Naive thymus-derived CD8-positive, alpha-beta T cell (primary cell): ENCODE data around the gene SRD5A1. TPM values are rescaled to one million over a fixed set of nuclear protein-coding genes. Genes with fewer than 3 reads are reported as not detected.

Experiments used
- ATAC-seq, 2 donors: fragments of 150-1000 bp; cut with Tn5 transposase in 1 of 2; sonication (Bioruptor Pico), chemical (Tn5 transposase) in 1 of 2; 1 replicate in 1 of 2; 2 replicates in 1 of 2; pipeline ENCODE4 v1.10.0; 2021; ENCODE audit warnings: mild to moderate bottlenecking in 2 of 2, moderate library complexity in 2 of 2
- POLR2A ChIA-PET: fragments of 350-600 bp; sonication (Branson Sonifier 250); formaldehyde crosslinking; loops from one replicate; lab custom pipeline; 2021; ENCODE audit warnings: antibody characterized with exemption; lab: Charles Lee
- DNase-seq, 10 donors: peaks; one replicate each; pipeline versions ENCODE4 v3.0.0 to v3.0.0-alpha.2; 2020 to 2022
- H3K27ac Mint-ChIP-seq, 10 donors: one replicate each; pipeline ENCODE4 v1.8.0; 2020 to 2022; ENCODE audit warnings: mild to moderate bottlenecking in 10 of 10, mixed read lengths in 10 of 10, moderate library complexity in 4 of 10, inconsistent platforms in 1 of 10
- H3K27me3 Mint-ChIP-seq, 5 donors: one replicate each; pipeline ENCODE4 v1.8.0; 2021 to 2022; ENCODE audit warnings: mixed read lengths in 5 of 5
- H3K36me3 Mint-ChIP-seq, 3 donors: one replicate each; pipeline ENCODE4 v1.8.0; 2020 to 2022; ENCODE audit warnings: mixed read lengths in 3 of 3, mild to moderate bottlenecking in 2 of 3, inconsistent platforms in 1 of 3
- H3K4me1 Mint-ChIP-seq, 4 donors: one replicate each; pipeline ENCODE4 v1.8.0; 2021 to 2022; ENCODE audit warnings: mixed read lengths in 4 of 4
- H3K4me3 Mint-ChIP-seq, 10 donors: one replicate each; pipeline ENCODE4 v1.8.0; 2020 to 2022; ENCODE audit warnings: mild to moderate bottlenecking in 10 of 10, mixed read lengths in 10 of 10, moderate library complexity in 6 of 10, inconsistent platforms in 1 of 10
- H3K9me3 Mint-ChIP-seq, 9 donors: one replicate each; pipeline ENCODE4 v1.8.0; 2020 to 2022; ENCODE audit warnings: mixed read lengths in 9 of 9, mild to moderate bottlenecking in 3 of 9, inconsistent platforms in 1 of 9, moderate library complexity in 1 of 9
- polyA plus RNA-seq, 3 donors: library from polyadenylated mRNA; unstranded; fragments of 300-500 nt; fragmentation: Illumina TruSeq; gene quantifications; one replicate each; pipeline ENCODE4 v1.2.3, GENCODE V29; 2021
- total RNA-seq, 8 experiments: library from RNA in 2 of 8; stranded (reverse) in 2 of 8; gene quantifications; one replicate each; pipeline ENCODE4 v1.2.3 and lab custom pipeline; 2021 to 2026

Gene SRD5A1
- total and polyA plus RNA-seq, 5 experiments from 2014 or later = 4.3 to 9.4 (median 6.8) TPM

GRCh38 chr5:6700074-6700684 lies 66.9 kb downstream of the SRD5A1 start:
- no peak for ATAC-seq
- peaks cover 0 to 6% (median 0%) of the 10 kb centered on the region in 4 donors for H3K4me1 Mint-ChIP-seq

GRCh38 chr5:6700685-6701355 lies 67.6 kb downstream of the SRD5A1 start:
- Mint-ChIP-seq H3K4me3 (no peak overlapping the region), H3K4me1 (peaks cover 0 to 6% (median 0%) of the 10 kb centered on the region in 4 donors), H3K27ac (no peak overlapping the region), H3K9me3 (peaks cover 0 to 5% (median 0%) of the 10 kb centered on the region in 9 donors), H3K27me3 (peaks cover 13 to 43% (median 38%) of the 10 kb centered on the region in 5 donors), H3K36me3 (peaks cover 0 to 5% (median 0%) of the 10 kb centered on the region in 3 donors)
- ATAC-seq (no peak), DNase-seq (no peak)
- POLR2A ChIA-PET = no interaction called here

More at GRCh38 chr5:6700074-6700684, 66.9 kb downstream of the SRD5A1 start:
- H3K4me3 Mint-ChIP-seq = no peak overlapping the region
- H3K27me3 Mint-ChIP-seq = peaks cover 15 to 43% (median 39%) of the 10 kb centered on the region in 5 donors
- H3K9me3 Mint-ChIP-seq = peaks cover 0 to 7% (median 0%) of the 10 kb centered on the region in 9 donors
- POLR2A ChIA-PET = no interaction called here
- no peak overlapping the region for H3K27ac Mint-ChIP-seq
- H3K36me3 Mint-ChIP-seq = peaks cover 0 to 5% (median 0%) of the 10 kb centered on the region in 3 donors
- DNase-seq = no peak

GRCh38 chr5:6701491-6701890 lies 68.3 kb downstream of the SRD5A1 start:
- DNase-seq (no peak), ATAC-seq (no peak)
- no peak overlapping the region for H3K4me3 Mint-ChIP-seq
- POLR2A ChIA-PET = no interaction called here
- no peak overlapping the region for H3K27ac Mint-ChIP-seq
- H3K36me3 Mint-ChIP-seq = peaks cover 0 to 5% (median 0%) of the 10 kb centered on the region in 3 donors
- peaks cover 10 to 41% (median 33%) of the 10 kb centered on the region in 5 donors for H3K27me3 Mint-ChIP-seq
- peaks cover 0 to 6% (median 0%) of the 10 kb centered on the region in 4 donors for H3K4me1 Mint-ChIP-seq
- H3K9me3 Mint-ChIP-seq = peaks cover 0 to 3% (median 0%) of the 10 kb centered on the region in 9 donors

- POLR2A ChIA-PET = no interaction called here
- no peaks in the 10 kb centered on the region for H3K9me3 Mint-ChIP-seq
- no peak for DNase-seq
- peaks cover 4 to 32% (median 22%) of the 10 kb centered on the region in 5 donors for H3K27me3 Mint-ChIP-seq
- H3K27ac Mint-ChIP-seq = no peak overlapping the region
- peaks cover 0 to 6% (median 0%) of the 10 kb centered on the region in 4 donors for H3K4me1 Mint-ChIP-seq
- no peak for ATAC-seq
- peaks cover 0 to 5% (median 0%) of the 10 kb centered on the region in 3 donors for H3K36me3 Mint-ChIP-seq
- H3K4me3 Mint-ChIP-seq = no peak overlapping the region
These were observed 69.4 kb downstream of the SRD5A1 start for GRCh38 chr5:6702633-6703032.

GRCh38 chr5:6703806-6704205 lies 70.6 kb downstream of the SRD5A1 start:
- Mint-ChIP-seq H3K4me1 (peaks cover 0 to 6% (median 0%) of the 10 kb centered on the region in 4 donors), H3K9me3 (no peaks in the 10 kb centered on the region), H3K27ac (no peak overlapping the region), H3K27me3 (peaks cover 2 to 26% (median 21%) of the 10 kb centered on the region in 5 donors), H3K4me3 (no peak overlapping the region), H3K36me3 (peaks cover 0 to 5% (median 0%) of the 10 kb centered on the region in 3 donors)
- POLR2A ChIA-PET = no interaction called here
- DNase-seq = no peak
- ATAC-seq = no peak

- DNase-seq (no peak), ATAC-seq (no peak)
- peaks cover 0 to 2% (median 0%) of the 10 kb centered on the region in 3 donors for H3K36me3 Mint-ChIP-seq
- no peak overlapping the region for H3K4me3 Mint-ChIP-seq
- peaks cover 2 to 26% (median 19%) of the 10 kb centered on the region in 5 donors for H3K27me3 Mint-ChIP-seq
- no peaks in the 10 kb centered on the region for H3K9me3 Mint-ChIP-seq
- POLR2A ChIA-PET = no interaction called here
- no peak overlapping the region for H3K27ac Mint-ChIP-seq
- peaks cover 0 to 6% (median 0%) of the 10 kb centered on the region in 4 donors for H3K4me1 Mint-ChIP-seq
These were observed 71.2 kb downstream of the SRD5A1 start for GRCh38 chr5:6704361-6704851.

GRCh38 chr5:6705088-6705487 lies 71.8 kb downstream of the SRD5A1 start:
- Mint-ChIP-seq H3K27me3 (peaks cover 2 to 22% (median 13%) of the 10 kb centered on the region in 5 donors), H3K4me3 (no peak overlapping the region), H3K4me1 (peaks cover 0 to 6% (median 0%) of the 10 kb centered on the region in 4 donors), H3K36me3 (no peaks in the 10 kb centered on the region), H3K9me3 (no peaks in the 10 kb centered on the region), H3K27ac (peak overlapping the region in 1 of 10 donors; percentile 48)
- no peak for DNase-seq
- POLR2A ChIA-PET = no interaction called here
- ATAC-seq = no peak

GRCh38 chr5:6705959-6706358 lies 72.7 kb downstream of the SRD5A1 start:
- Mint-ChIP-seq H3K4me3 (no peak overlapping the region), H3K4me1 (peaks cover 0 to 4% (median under 1%) of the 10 kb centered on the region in 4 donors), H3K27ac (peak overlapping the region in 1 of 10 donors; percentile 22), H3K9me3 (no peaks in the 10 kb centered on the region), H3K36me3 (no peaks in the 10 kb centered on the region), H3K27me3 (peaks cover 0 to 15% (median 4%) of the 10 kb centered on the region in 5 donors)
- DNase-seq (no peak), ATAC-seq (no peak)
- POLR2A ChIA-PET = no interaction called here

- no peak for DNase-seq
- Mint-ChIP-seq H3K27ac (no peak overlapping the region), H3K9me3 (no peaks in the 10 kb centered on the region), H3K27me3 (peaks cover 0 to 4% (median 0%) of the 10 kb centered on the region in 5 donors), H3K36me3 (no peaks in the 10 kb centered on the region), H3K4me1 (peaks cover 0 to 9% (median 8%) of the 10 kb centered on the region in 4 donors), H3K4me3 (no peak overlapping the region)
- POLR2A ChIA-PET = no interaction called here
- ATAC-seq = no peak
These were observed 74.6 kb downstream of the SRD5A1 start for GRCh38 chr5:6707852-6708251.

GRCh38 chr5:6708814-6709213 lies 75.6 kb downstream of the SRD5A1 start:
- Mint-ChIP-seq H3K27ac (peak overlapping the region in 1 of 10 donors; percentile 81), H3K36me3 (no peaks in the 10 kb centered on the region), H3K4me3 (peak overlapping the region in 1 of 10 donors; percentile 20), H3K4me1 (peaks cover 0 to 9% (median 8%) of the 10 kb centered on the region in 4 donors), H3K9me3 (no peaks in the 10 kb centered on the region), H3K27me3 (peaks cover 0 to 4% (median 0%) of the 10 kb centered on the region in 5 donors)
- POLR2A ChIA-PET = no interaction called here
- DNase-seq (no peak), ATAC-seq (no peak)

- Mint-ChIP-seq H3K9me3 (no peaks in the 10 kb centered on the region), H3K4me1 (peaks cover 4 to 11% (median 7%) of the 10 kb centered on the region in 4 donors), H3K27ac (no peak overlapping the region), H3K36me3 (no peaks in the 10 kb centered on the region), H3K27me3 (peaks cover 0 to 1% (median 0%) of the 10 kb centered on the region in 5 donors), H3K4me3 (peak overlapping the region in 4 of 10 donors; percentile 2 to 45 (median 16))
- ATAC-seq (no peak), DNase-seq (no peak)
- POLR2A ChIA-PET = interaction anchor here (0.7 kb wide), 1 partner anchor 27 kb away, joined by 3 read pairs; no protein-coding TSS in a partner anchor
These were observed 76.8 kb downstream of the SRD5A1 start for GRCh38 chr5:6710070-6710469.

GRCh38 chr5:6710551-6711318 lies 77.5 kb downstream of the SRD5A1 start:
- peaks cover 6 to 17% (median 14%) of the 10 kb centered on the region in 4 donors for H3K4me1 Mint-ChIP-seq
- H3K4me3 Mint-ChIP-seq = peak overlapping the region in 8 of 10 donors; percentile 19 to 71 (median 51)
- H3K9me3 Mint-ChIP-seq = no peaks in the 10 kb centered on the region
- no peaks in the 10 kb centered on the region for H3K36me3 Mint-ChIP-seq
- H3K27ac Mint-ChIP-seq = peak overlapping the region in 6 of 10 donors; percentile 29 to 94 (median 62)
- POLR2A ChIA-PET = interaction anchor here (2.8 kb wide), 1 partner anchor 78 kb away, joined by 18 read pairs; the partner anchor contains the start of genes NSUN2 and SRD5A1
- DNase-seq (no peak), ATAC-seq (no peak)
- no peaks in the 10 kb centered on the region for H3K27me3 Mint-ChIP-seq
